NT2/D1 (cell line): Measurements from ENCODE around the gene SERTAD2.

ENCODE experiments used
- DNase-seq: peaks from one replicate; pipeline ENCODE4 v3.0.0-alpha.2; 2011; ENCODE audit warnings: low read depth, low spot score
- H3K27me3 ChIP-seq: 2 replicates; pipeline ENCODE4 v1.6.0; 2011; ENCODE audit warnings: mild to moderate bottlenecking; ENCODE audit not compliant: insufficient read length, insufficient read depth
- H3K36me3 ChIP-seq: 2 replicates; pipeline ENCODE4 v1.6.1; 2011; ENCODE audit warnings: mild to moderate bottlenecking, low read length, mixed read lengths; ENCODE audit not compliant: insufficient read depth, insufficient read length
- H3K4me1 ChIP-seq: 2 replicates; pipeline ENCODE4 v1.5.1; 2011; ENCODE audit not compliant: insufficient read depth, insufficient read length
- H3K4me3 ChIP-seq: 2 replicates; pipeline ENCODE4 v1.5.1; 2011; ENCODE audit warnings: low read depth; ENCODE audit not compliant: insufficient read length
- H3K9ac ChIP-seq: 2 replicates; pipeline ENCODE4 v1.6.0; 2011; ENCODE audit warnings: low read depth; ENCODE audit not compliant: insufficient read length
- H3K9me3 ChIP-seq: 2 replicates; pipeline ENCODE4 v1.5.1; 2011; ENCODE audit warnings: mild to moderate bottlenecking, low read length; ENCODE audit not compliant: insufficient read depth
- SUZ12 ChIP-seq: IDR thresholded peaks from 2 replicates; pipeline ENCODE4 v1.6.1; 2011; ENCODE audit not compliant: insufficient read length, insufficient read depth; ENCODE audit errors: extremely low read depth
- YY1 ChIP-seq: IDR thresholded peaks from 2 replicates; pipeline ENCODE4 v1.6.1; 2011; ENCODE audit not compliant: insufficient read length, insufficient read depth
- ZNF274 ChIP-seq: IDR thresholded peaks from 2 replicates; pipeline ENCODE4 v1.6.1; 2011; ENCODE audit warnings: mild to moderate bottlenecking, low read depth, low read length

Gene SERTAD2

DNA sequence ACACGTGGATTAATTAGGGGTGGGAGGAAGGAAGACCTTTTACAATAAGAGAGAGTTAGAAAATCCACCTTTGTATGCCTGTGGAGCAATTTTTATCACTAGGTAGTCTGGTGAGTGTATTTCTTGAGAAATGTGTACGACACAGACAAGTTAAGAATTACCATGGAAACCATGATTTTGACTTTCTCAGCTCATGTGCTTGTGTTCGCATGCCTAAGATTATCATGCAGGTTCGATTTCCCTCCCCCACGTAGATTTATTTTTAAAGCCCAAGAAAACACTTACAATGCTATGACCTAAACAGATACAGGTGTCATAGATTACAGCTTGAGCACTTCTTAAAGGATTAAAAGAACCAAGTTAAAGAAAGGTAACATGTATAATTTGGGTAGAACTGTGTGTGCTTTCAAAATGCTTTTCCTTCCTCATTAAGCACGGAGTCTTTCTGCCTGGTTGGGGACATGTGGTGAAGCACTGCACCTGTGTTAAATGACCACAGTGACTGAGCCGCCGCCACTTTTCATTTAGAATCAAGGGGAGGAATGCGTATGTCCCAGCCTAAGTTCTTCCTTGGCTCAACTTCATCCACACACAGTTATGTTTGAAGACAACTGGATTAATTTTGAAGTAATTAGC is 16.6 kb downstream of the SERTAD2 start:
- Histone ChIP-seq H3K9me3 (no peaks in the 10 kb centered on the region), H3K4me3 (no peak overlapping the region), H3K27me3 (no peaks in the 10 kb centered on the region), H3K36me3 (peaks cover 55% of the 10 kb centered on the region), H3K9ac (no peak overlapping the region), H3K4me1 (peaks cover 6% of the 10 kb centered on the region)
- TF ChIP-seq YY1 (no peak), ZNF274 (no peak)
- no peak for DNase-seq

DNA sequence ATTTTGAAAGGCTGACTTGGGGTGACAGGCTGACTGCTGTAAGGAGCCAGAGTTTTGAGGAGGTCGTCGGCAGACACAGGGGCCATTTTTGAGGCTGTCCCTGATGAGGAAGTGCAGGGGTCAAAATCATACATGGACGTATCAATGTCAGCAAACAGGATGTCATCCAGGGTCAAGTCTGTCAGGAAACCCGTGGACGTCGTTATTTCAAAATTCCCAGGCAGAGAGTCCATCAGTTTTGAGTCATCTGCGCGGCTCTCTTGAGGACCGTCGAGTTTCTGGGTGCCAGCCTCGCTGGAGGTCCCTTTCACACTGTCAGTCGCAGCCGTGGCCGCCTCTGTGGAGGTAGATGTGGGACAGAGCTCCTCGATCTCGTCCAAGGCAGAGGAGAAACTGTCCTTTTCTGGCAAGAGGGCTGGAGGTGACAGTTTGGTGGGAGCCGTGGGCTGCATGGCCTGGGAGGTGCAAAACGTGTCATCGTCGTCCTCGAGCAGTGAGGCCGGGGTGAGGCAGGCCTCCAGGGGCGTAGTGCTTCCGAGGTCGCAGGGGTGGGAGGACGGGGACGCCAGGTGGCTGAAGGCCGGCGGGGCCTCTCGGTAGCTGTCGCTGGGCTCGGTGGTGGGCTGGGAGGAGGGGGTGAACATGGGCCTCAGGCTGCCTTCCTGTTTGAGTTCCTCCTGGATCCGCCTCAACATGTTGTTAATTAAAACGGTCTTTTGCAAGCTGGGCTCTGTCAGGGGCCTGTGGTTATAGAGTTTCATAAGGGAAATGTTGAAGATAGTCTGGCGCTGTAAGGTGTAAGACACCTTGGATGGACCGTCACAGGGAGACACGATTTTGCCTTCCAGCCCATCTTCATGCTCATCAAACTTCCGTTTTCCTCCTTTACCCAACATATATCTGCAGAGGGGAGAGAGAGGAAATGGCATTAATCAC is 17.5 kb downstream of the SERTAD2 start:
- TF ChIP-seq ZNF274: no peak
- no peak for TF ChIP-seq SUZ12
- TF ChIP-seq YY1: no peak
- no peak overlapping the region for H3K4me3 ChIP-seq
- H3K9ac ChIP-seq: no peak overlapping the region
- no peaks in the 10 kb centered on the region for H3K27me3 ChIP-seq
- peaks cover 54% of the 10 kb centered on the region for H3K36me3 ChIP-seq
- no peaks in the 10 kb centered on the region for H3K9me3 ChIP-seq
- DNase-seq: no peak
- H3K4me1 ChIP-seq: peaks cover 4% of the 10 kb centered on the region

DNA sequence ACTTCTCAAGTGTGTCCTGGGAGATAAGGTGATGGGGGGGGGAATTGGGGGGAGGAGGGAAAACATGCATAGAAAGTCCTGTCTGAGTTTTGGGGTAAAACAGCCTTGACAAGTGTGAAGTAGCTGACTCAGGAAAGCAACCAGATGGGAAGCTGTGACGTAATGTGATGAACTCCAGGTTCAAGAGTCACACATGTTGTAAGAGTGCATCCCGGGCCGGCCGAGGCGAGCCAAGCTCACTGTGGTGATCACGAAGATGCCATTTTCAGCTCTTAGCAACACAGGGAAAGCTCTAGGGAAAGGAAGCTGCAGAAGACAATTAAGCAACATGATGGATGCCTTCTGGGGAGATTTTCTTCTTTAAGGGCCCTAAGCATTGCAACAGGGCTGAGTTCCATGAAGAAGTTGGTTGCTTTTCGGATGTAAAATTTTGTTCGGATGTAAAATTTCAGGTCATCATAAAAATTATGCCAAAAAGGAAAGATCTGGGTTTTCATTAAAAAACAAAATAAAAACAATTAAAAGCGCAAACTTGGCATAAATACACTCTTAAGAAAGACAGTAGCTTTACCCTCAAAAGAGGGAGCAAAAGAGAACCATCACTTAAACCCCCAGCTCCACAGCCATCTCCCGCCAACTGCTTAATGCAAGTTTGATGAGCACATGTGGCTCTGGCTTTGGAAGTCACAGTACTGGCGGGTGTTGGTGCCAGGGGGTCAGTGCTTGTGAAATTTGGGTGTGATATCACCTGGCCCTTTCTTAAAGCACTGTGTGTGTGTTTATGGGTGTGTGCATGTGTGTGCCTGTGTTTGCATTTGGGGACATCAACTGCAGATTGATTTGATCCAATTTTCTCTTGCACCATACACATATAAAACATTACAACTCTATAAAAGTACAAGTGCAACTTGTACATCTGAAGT is 19.1 kb downstream of the SERTAD2 start:
- Histone ChIP-seq H3K27me3 (no peaks in the 10 kb centered on the region), H3K9me3 (no peaks in the 10 kb centered on the region), H3K4me1 (peaks cover 4% of the 10 kb centered on the region), H3K4me3 (no peak overlapping the region), H3K9ac (no peak overlapping the region), H3K36me3 (peaks cover 62% of the 10 kb centered on the region)
- DNase-seq: no peak
- TF ChIP-seq ZNF274 (no peak), YY1 (no peak), SUZ12 (no peak)

DNA sequence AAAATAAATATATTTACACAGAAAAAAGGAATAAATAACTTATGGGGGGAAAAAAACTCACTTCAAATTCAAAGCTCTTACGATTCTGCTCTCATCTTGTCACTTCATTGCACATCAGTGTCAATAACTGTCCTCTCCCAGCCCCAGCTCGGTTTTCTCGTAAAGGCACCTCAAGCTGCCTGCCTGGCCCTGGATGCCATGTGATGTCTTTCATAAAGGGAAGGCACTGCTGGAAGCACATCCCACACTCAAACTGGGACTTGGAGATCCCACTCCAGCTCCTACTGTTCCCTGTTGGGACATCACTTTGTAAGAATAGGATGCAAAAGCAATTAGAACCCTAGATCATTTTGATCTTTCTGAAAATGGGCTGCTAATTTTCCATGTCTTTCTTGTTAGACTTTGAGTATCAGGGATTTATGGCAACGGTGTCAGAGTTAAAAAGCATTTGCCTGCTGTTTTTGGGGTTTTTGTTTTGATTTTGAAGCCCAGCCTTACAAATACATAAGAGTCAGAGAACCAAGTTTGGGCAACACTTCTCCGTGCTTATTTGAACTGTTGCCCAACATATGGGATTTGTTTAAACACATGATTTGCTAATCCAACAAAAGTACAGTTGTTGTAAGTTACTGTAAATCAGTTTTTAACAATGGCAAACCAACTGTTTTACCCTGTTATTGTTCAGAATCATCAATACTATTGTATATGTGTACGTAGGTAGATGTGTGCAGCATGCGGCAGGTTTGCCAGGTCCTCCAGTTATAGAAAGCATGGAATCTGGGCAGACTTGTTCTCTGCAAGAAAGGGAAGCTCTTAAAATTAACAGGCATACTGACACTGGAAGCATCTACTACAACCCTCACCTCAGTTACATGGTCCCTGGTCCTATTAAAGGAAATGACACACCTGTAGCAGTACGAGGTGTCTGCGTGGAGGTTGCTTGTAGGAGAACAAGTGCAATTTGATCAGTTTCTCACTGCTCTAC is 20.6 kb downstream of the SERTAD2 start:
- Histone ChIP-seq H3K4me3 (no peak overlapping the region), H3K36me3 (peaks cover 62% of the 10 kb centered on the region), H3K9me3 (no peaks in the 10 kb centered on the region), H3K9ac (no peak overlapping the region), H3K27me3 (no peaks in the 10 kb centered on the region), H3K4me1 (peaks cover 4% of the 10 kb centered on the region)
- no peak for TF ChIP-seq YY1
- TF ChIP-seq ZNF274: no peak
- no peak for TF ChIP-seq SUZ12
- DNase-seq: no peak

DNA sequence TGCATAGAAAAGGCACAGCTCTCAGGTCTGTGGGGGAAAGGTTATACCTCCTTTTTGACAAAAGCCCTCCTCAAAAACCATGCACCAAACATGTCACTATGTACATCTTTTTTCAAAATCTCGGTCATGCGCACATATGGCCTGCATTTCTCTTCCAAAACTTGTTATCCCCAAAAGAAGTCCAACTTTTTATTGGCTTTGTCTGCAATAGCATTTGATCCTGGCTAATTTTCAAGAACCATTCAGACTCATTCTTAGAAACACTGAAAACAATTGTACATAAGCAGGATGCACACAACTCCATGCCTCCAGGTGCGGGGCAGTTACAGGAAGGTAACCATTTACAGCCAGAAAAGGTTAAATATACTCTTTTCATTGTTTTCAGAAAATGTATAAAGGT is 21.9 kb downstream of the SERTAD2 start:
- DNase-seq: no peak
- no peaks in the 10 kb centered on the region for H3K9me3 ChIP-seq
- no peak overlapping the region for H3K9ac ChIP-seq
- H3K27me3 ChIP-seq: no peaks in the 10 kb centered on the region
- H3K36me3 ChIP-seq: peaks cover 54% of the 10 kb centered on the region
- no peak overlapping the region for H3K4me3 ChIP-seq
- TF ChIP-seq ZNF274: no peak
- no peak for TF ChIP-seq SUZ12
- no peak for TF ChIP-seq YY1
- peaks cover 4% of the 10 kb centered on the region for H3K4me1 ChIP-seq

DNA sequence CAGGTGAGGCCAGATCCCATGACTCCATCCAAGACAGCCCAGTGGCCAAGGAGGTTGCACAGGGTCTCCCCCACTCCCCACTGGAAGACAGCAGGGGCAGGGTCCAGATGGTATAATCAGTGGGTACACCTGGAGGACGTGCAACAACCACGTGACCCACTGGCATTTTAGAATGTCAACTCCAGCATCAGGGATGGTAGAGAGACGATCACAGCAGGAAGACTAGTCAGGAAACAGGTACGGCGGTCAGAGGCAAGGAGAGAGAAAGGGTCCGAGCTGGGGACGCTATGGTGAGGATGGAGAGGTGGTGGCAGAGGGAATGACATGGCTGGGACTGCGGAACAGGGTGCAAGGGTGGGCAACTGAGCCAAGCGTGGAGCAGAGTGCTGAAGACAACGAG is 23.0 kb downstream of the SERTAD2 start:
- peaks cover 3% of the 10 kb centered on the region for H3K4me1 ChIP-seq
- TF ChIP-seq YY1: no peak
- no peak for TF ChIP-seq SUZ12
- no peak for TF ChIP-seq ZNF274
- no peak for DNase-seq

More for the DNA sequence above, 23.0 kb downstream of the SERTAD2 start:
- Histone ChIP-seq H3K27me3 (no peaks in the 10 kb centered on the region), H3K4me3 (no peak overlapping the region), H3K9me3 (no peaks in the 10 kb centered on the region), H3K36me3 (peaks cover 44% of the 10 kb centered on the region), H3K9ac (no peak overlapping the region)
